Fibroblast of villous mesenchyme (primary cell): ENCODE measurements around the gene ITGA2. TPM values are rescaled to one million over a fixed set of nuclear protein-coding genes. Genes with fewer than 3 reads are reported as not detected.

Experiments used
- DNase-seq: peaks from one replicate; pipeline ENCODE4 v3.0.0-alpha.2; 2010; ENCODE audit warnings: low read depth
- H3K4me3 ChIP-seq: 2 replicates; pipeline ENCODE4 v1.5.1; 2011; ENCODE audit warnings: low read depth, mild to moderate bottlenecking, low read length
- total RNA-seq: library from RNA; depleted of rRNA; stranded (reverse); fragments of >200 nt; gene quantifications from 2 replicates; pipeline ENCODE4 v1.2.3, GENCODE V29; 2012
- TF ChIP-seq, protein P1 (sequence below): IDR thresholded peaks from 2 replicates; pipeline ENCODE4 v1.5.1; 2012; ENCODE audit warnings: low read depth, mild to moderate bottlenecking, low read length; ENCODE audit not compliant: insufficient read depth

Gene ITGA2
- total RNA-seq, 1 donor = 35.0 TPM

DNA sequence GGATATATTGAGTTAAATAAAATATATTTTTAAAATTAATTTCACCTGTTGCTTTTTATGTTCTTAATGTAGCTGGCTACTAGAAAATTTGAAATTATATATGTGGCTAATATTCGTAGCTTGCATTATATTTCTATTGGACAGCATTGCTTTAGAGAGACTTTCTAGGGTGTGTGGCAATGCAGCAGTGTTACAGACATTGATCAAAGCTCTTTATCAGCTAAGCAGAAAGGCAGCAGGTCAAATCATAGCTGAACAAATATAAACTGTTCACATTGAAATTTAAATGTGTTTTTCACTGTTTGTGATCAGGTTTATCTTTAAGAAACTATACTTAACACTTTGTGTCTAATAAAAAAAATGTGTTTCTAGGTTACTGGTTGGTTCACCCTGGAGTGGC lies 52.6 kb downstream of the ITGA2 start:
- TF ChIP-seq, protein P1, sequence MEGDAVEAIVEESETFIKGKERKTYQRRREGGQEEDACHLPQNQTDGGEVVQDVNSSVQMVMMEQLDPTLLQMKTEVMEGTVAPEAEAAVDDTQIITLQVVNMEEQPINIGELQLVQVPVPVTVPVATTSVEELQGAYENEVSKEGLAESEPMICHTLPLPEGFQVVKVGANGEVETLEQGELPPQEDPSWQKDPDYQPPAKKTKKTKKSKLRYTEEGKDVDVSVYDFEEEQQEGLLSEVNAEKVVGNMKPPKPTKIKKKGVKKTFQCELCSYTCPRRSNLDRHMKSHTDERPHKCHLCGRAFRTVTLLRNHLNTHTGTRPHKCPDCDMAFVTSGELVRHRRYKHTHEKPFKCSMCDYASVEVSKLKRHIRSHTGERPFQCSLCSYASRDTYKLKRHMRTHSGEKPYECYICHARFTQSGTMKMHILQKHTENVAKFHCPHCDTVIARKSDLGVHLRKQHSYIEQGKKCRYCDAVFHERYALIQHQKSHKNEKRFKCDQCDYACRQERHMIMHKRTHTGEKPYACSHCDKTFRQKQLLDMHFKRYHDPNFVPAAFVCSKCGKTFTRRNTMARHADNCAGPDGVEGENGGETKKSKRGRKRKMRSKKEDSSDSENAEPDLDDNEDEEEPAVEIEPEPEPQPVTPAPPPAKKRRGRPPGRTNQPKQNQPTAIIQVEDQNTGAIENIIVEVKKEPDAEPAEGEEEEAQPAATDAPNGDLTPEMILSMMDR = no peak

GRCh38 chr5:53045263-53045662 lies 56.1 kb downstream of the ITGA2 start:
- TF ChIP-seq, protein P1 = no peak
- DNase-seq = peak; percentile 46
- no peak overlapping the region for H3K4me3 ChIP-seq

More for the DNA sequence above, 52.6 kb downstream of the ITGA2 start:
- peak overlapping the region; percentile 42 for H3K4me3 ChIP-seq
- peak; percentile 19 for DNase-seq

DNA sequence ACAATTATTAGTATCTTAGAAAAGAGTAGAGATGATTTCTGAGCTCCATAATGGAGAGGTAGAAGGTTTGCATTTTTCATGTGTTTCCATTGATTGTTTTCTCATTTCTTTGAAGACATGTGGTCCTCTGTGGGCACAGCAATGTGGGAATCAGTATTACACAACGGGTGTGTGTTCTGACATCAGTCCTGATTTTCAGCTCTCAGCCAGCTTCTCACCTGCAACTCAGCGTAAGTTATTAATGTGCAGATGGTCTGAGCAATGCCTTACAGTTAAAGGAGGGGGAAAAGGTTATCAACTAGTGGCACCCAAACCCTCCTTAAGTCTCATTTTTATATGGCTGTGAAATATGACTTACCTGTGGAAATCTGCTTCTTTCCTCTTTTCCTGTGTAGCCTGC lies 59.1 kb downstream of the ITGA2 start:
- TF ChIP-seq, protein P1 = no peak
- no peak overlapping the region for H3K4me3 ChIP-seq
- no peak for DNase-seq

DNA sequence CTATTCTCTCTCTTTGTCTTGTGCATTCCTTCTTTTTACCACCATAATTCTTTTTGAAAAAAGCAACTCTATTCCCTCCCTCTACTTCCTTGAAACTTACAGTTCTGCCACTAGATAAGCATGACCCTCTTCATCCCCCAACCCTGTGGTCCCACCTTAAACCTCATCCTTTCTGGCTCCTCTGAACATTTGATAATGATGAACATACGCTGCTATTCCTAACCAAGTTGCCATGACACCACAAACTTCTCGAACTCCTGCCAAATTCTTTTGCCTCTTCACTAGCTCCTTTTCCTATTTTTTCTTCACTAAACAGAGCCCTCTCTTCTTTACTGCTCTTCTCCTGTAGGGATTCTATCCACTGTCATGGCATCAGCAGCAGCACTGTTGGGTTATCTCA lies 63.3 kb downstream of the ITGA2 start:
- no peak for DNase-seq
- TF ChIP-seq, protein P1 = no peak
- no peak overlapping the region for H3K4me3 ChIP-seq

GRCh38 chr5:53053364-53053763 lies 64.2 kb downstream of the ITGA2 start:
- no peak overlapping the region for H3K4me3 ChIP-seq
- TF ChIP-seq, protein P1 = no peak
- DNase-seq = no peak

GRCh38 chr5:53055365-53055764 lies 66.2 kb downstream of the ITGA2 start:
- TF ChIP-seq, protein P1 = no peak
- H3K4me3 ChIP-seq = no peak overlapping the region
- no peak for DNase-seq

DNA sequence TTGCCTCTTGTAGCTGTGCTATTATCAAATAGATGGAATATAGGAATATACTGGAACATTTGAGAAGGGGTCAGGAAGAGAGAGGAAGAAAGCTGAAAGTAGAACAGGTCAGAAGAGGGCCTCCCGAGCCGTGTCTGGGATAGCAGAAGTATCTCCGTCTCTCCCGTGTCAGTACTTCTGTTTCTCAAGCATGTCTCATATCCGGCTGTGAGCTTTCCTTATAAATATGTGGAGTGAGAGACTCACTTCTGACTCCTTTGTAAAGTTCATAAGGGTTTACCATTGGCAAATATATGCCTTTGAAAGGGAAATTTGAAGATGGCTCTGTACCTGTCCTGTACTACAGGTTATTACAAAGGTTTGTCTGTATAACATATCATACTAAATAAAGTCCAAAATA lies 70.1 kb downstream of the ITGA2 start:
- TF ChIP-seq, protein P1 = no peak
- H3K4me3 ChIP-seq = no peak overlapping the region
- peak; percentile 38 for DNase-seq
